ENCODE measurements around the gene APPL2.

DNA sequence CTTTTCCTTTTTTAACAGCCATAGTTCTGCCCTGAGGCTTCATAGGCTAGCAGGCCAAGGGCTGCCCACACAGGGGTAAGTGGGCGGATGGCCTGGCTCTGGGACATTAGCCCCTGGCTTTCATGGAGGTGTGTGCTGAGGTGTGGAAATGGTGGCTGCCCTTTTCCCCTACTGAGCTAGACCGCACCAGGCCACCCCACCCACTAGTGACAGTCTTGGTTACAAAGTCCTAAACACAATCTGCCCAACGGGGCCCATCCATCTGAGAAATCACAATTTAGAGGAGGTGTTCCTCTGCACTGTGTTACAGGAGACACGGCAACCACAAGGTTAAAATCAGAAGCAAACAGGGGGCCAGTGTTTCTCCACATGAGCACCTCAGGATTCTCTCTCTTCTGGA is 35.6 kb downstream of the APPL2 start:
- no peak for TF ChIP-seq EZH2phosphoT487 (IDR thresholded peaks at IDR 0.05; ENCODE audit: insufficient read depth, low read depth)
- TF ChIP-seq EZH2 (IDR thresholded peaks at IDR 0.05; ENCODE audit: insufficient read depth, poor library complexity, severe bottlenecking): no peak
